GM19043 (cell line): ENCODE data around the gene RLIM.
"Not testable (repeated sequence)": the region's sequence is repeated elsewhere in the genome, so short reads cannot be mapped to it uniquely, and the experiment has no call there.

Source experiments
- ATAC-seq: cut with Tn5 transposase; IDR thresholded peaks from one replicate; pipeline ENCODE4 v1.9.1; 2021; ENCODE audit warnings: low read depth; ENCODE audit not compliant: unreplicated experiment

Gene RLIM

GRCh38 chrX:74614093-74614909, at the start of gene RLIM:
Gene RLIM (minus strand): TSS chrX:74614624. CDS start chrX:74595977, 18,647 bp downstream.
- peak; percentile 96 for ATAC-seq

GRCh38 chrX:74656079-74656745, 41.8 kb upstream of the RLIM start:
- ATAC-seq, result no peak

GRCh38 chrX:74654953-74655352, 40.5 kb upstream of the RLIM start:
- not testable (repeated sequence) for ATAC-seq

- no peak for ATAC-seq
Observed at GRCh38 chrX:74636749-74637314, 22.4 kb upstream of the RLIM start.

- ATAC-seq, result no peak
Observed at GRCh38 chrX:74613370-74614092, 893 bp downstream of the RLIM start.

GRCh38 chrX:74606799-74607198, 7.6 kb downstream of the RLIM start:
- ATAC-seq, result no peak

GRCh38 chrX:74606342-74606741, 8.1 kb downstream of the RLIM start:
- ATAC-seq, result no peak

- ATAC-seq, result no peak
Observed at GRCh38 chrX:74603040-74603439, 11.4 kb downstream of the RLIM start.

GRCh38 chrX:74602142-74602541, 12.3 kb downstream of the RLIM start:
- ATAC-seq, result no peak

- ATAC-seq, result no peak
Observed at GRCh38 chrX:74593593-74593992, 20.8 kb downstream of the RLIM start.

- no peak for ATAC-seq
Observed at GRCh38 chrX:74585766-74586165, 28.7 kb downstream of the RLIM start.

- ATAC-seq, result no peak
Observed at GRCh38 chrX:74579597-74580198, 34.7 kb downstream of the RLIM start.

GRCh38 chrX:74578137-74578536, 36.3 kb downstream of the RLIM start:
- ATAC-seq, result no peak

- ATAC-seq, result no peak
Observed at GRCh38 chrX:74557378-74557777, 57.0 kb downstream of the RLIM start.

GRCh38 chrX:74551934-74552333, 62.5 kb downstream of the RLIM start:
- no peak for ATAC-seq

GRCh38 chrX:74550295-74550802, 64.1 kb downstream of the RLIM start:
- ATAC-seq, result peak; percentile 94

GRCh38 chrX:74546984-74547383, 67.4 kb downstream of the RLIM start:
- ATAC-seq, result no peak

GRCh38 chrX:74545880-74546523, 68.4 kb downstream of the RLIM start:
- no peak for ATAC-seq

- no peak for ATAC-seq
Observed at GRCh38 chrX:74540635-74541249, 73.7 kb downstream of the RLIM start.
